Esophagus muscularis mucosa (tissue), 4 donors: ENCODE measurements around the gene LNPK. TPM values are rescaled to one million over a fixed set of nuclear protein-coding genes. Genes with fewer than 3 reads are reported as not detected.

Experiments
- DNase-seq: peaks from one replicate; pipeline ENCODE4 v3.0.0-alpha.2; 2017; ENCODE audit errors: extremely low spot score
- H3K27ac ChIP-seq, 4 donors: fragments of 200-600 bp; sonication (generic); replicated peaks in 1 of 4; 1 replicate in 3 of 4; 2 replicates in 1 of 4; pipeline ENCODE4 v1.5.1; 2016 to 2019; ENCODE audit warnings: mild to moderate bottlenecking in 1 of 4
- H3K27me3 ChIP-seq, 4 donors: fragments of 200-600 bp; sonication (generic); one replicate each; pipeline versions ENCODE4 v1.5.1 to v1.6.0; 2016 to 2019
- H3K36me3 ChIP-seq, 4 donors: fragments of 200-600 bp; sonication (generic); one replicate each; pipeline ENCODE4 v1.5.1; 2016 to 2019
- H3K4me1 ChIP-seq, 4 donors: fragments of 200-600 bp; sonication (generic); one replicate each; pipeline ENCODE4 v1.5.1; 2016 to 2019
- H3K4me3 ChIP-seq, 4 donors: fragments of 200-600 bp; sonication (generic); 1 replicate in 2 of 4; 2 replicates in 2 of 4; pipeline ENCODE4 v1.5.1; 2016 to 2019; ENCODE audit warnings: mild to moderate bottlenecking in 4 of 4, moderate library complexity in 1 of 4
- H3K9me3 ChIP-seq, 4 donors: fragments of 200-600 bp; sonication (generic); 1 replicate in 3 of 4; 2 replicates in 1 of 4; pipeline ENCODE4 v1.5.1; 2016 to 2019
- CTCF ChIP-seq, 3 experiments: fragments of 200-600 bp in 2 of 3; fragments of 450-650 bp in 1 of 3; sonication (generic) in 2 of 3; IDR thresholded peaks; one replicate each; pipeline ENCODE4 v1.5.1; 2017 to 2019; ENCODE audit warnings: antibody characterized with exemption in 3 of 3, mild to moderate bottlenecking in 2 of 3, moderate library complexity in 1 of 3
- EP300 ChIP-seq: sonication (generic); formaldehyde crosslinking; IDR thresholded peaks from one replicate; pipeline ENCODE4 v1.6.1; 2017; ENCODE audit warnings: antibody characterized with exemption
- POLR2A ChIP-seq: fragments of 450-650 bp; IDR thresholded peaks from one replicate; pipeline ENCODE4 v1.6.1; 2017; ENCODE audit warnings: antibody characterized with exemption, moderate library complexity, mild to moderate bottlenecking, low read depth
- POLR2AphosphoS5 ChIP-seq, 2 donors: sonication (generic); formaldehyde crosslinking; IDR thresholded peaks; one replicate each; pipeline ENCODE4 v1.6.1; 2017; ENCODE audit warnings: antibody characterized with exemption in 2 of 2
- WGBS: methylation state at CpG from one replicate; pipeline ENCODE4 v1.1.5; 2018; 5-methylcytosine and 5-hydroxymethylcytosine counted together
- intact Hi-C: fragments of 100-400 bp; cut with DNase I; formaldehyde crosslinking; loops from one replicate; pipeline ENCODE4 v1.15.1; 2023
- total RNA-seq, 4 donors: library from RNA; depleted of rRNA; stranded (reverse); fragments of >200 nt; gene quantifications; one replicate each; pipeline versions ENCODE4 v1.1.0 to v1.2.1, GENCODE V29; 2016

Gene LNPK
- total RNA-seq, 4 donors from 2014 or later, result 9.4 to 15.8 (median 11.4) TPM

GRCh38 chr2:176009445-176009844 lies 7.4 kb upstream of the LNPK start:
- H3K27me3 ChIP-seq, result no peaks in the 10 kb centered on the region
- WGBS, result 88% methylated on average over 2 of the region's 2 CpGs
- DNase-seq, result no peak
- TF ChIP-seq POLR2A (no peak), POLR2AphosphoS5 (IDR thresholded peaks at IDR 0.05) (no peak)
- H3K4me3 ChIP-seq, result no peak overlapping the region
- no peak overlapping the region for H3K27ac ChIP-seq
- intact Hi-C loops, result no loop called here
- H3K36me3 ChIP-seq, result no peaks in the 10 kb centered on the region
- H3K4me1 ChIP-seq, result no peaks in the 10 kb centered on the region
- no peaks in the 10 kb centered on the region for H3K9me3 ChIP-seq

DNA sequence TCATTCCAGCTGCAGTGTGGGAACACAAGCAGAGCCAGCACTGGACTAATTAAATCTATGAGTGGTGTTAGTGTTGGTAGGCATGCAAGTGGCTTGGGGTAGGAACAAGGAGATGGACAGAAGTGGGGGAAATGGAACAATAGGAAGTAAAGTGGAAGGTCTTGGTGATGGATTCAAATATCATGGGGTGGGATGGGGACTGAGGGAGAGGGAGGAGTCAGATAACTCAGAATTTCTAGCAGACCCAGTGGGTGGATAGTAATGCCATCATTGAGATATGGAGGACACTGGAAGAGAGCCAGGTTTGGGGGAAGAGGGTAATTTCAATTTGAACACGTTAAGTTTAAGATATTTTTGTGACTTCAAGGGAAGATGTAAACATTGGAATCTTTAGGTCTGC lies 2.9 kb upstream of the LNPK start:
- H3K36me3 ChIP-seq, result no peaks in the 10 kb centered on the region
- no peak overlapping the region for H3K27ac ChIP-seq
- no peak for TF ChIP-seq POLR2AphosphoS5 (IDR thresholded peaks at IDR 0.05)
- TF ChIP-seq EP300, result no peak
- no peak for TF ChIP-seq POLR2A
- TF ChIP-seq CTCF (IDR thresholded peaks at IDR 0.05), result no peak
- H3K27me3 ChIP-seq, result no peaks in the 10 kb centered on the region
- H3K9me3 ChIP-seq, result no peaks in the 10 kb centered on the region
- intact Hi-C loops, result no loop called here
- peaks cover 10 to 26% (median 23%) of the 10 kb centered on the region in 4 donors for H3K4me1 ChIP-seq
- H3K4me3 ChIP-seq, result no peak overlapping the region
- 47% methylated on average over 1 of the region's 1 CpG for WGBS
- no peak for DNase-seq

DNA sequence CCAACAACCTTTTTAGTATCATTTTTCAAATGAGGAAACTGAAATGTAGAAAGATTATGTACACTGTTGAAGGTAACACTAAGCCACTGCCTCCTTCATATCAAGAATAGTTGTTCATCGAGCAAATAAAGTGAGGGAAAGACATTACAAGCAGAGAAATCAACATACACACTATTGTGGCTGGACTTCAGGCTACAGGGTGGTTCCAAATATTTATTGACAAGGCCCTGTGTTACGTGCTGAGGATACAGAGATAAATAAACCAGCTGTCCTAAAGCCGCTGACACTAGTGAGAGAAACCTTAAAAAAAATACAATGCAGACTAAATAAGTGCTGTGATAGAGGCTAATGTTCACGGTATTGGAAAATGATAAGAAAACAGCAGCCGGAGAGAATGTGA lies 1.9 kb upstream of the LNPK start:
- Histone ChIP-seq H3K4me3 (no peak overlapping the region), H3K27me3 (no peaks in the 10 kb centered on the region), H3K27ac (no peak overlapping the region), H3K4me1 (peaks cover 10 to 26% (median 23%) of the 10 kb centered on the region in 4 donors), H3K36me3 (no peaks in the 10 kb centered on the region), H3K9me3 (no peaks in the 10 kb centered on the region)
- TF ChIP-seq POLR2AphosphoS5 (IDR thresholded peaks at IDR 0.05) (no peak), CTCF (IDR thresholded peaks at IDR 0.05) (no peak), POLR2A (no peak), EP300 (no peak)
- intact Hi-C loops, result no loop called here
- DNase-seq, result no peak
- 90% methylated on average over 5 of the region's 5 CpGs for WGBS

- DNase-seq, result no peak
- intact Hi-C loops, result no loop called here
- H3K9me3 ChIP-seq, result no peaks in the 10 kb centered on the region
Observed at GRCh38 chr2:176002688-176003210, 682 bp upstream of the LNPK start.

More at GRCh38 chr2:176002688-176003210, 682 bp upstream of the LNPK start:
- H3K27me3 ChIP-seq, result no peaks in the 10 kb centered on the region
- no peak for TF ChIP-seq POLR2A
- TF ChIP-seq POLR2AphosphoS5 (IDR thresholded peaks at IDR 0.05), result no peak
- no peak for TF ChIP-seq CTCF (IDR thresholded peaks at IDR 0.05)
- TF ChIP-seq EP300, result no peak
- H3K4me1 ChIP-seq, result peaks cover 10 to 26% (median 23%) of the 10 kb centered on the region in 4 donors
- WGBS, result 14% methylated on average over 14 of the region's 14 CpGs
- no peaks in the 10 kb centered on the region for H3K36me3 ChIP-seq
- H3K27ac ChIP-seq, result peak overlapping the region; percentile 81 to 85 (median 82)
- H3K4me3 ChIP-seq, result peak overlapping the region; percentile 72 to 84 (median 78)
